GM21786 (cell line): Measurements from ENCODE around the gene ZNF180.
A peak's percentile ranks its signal among the peaks of the same experiment; 100 is the strongest.
"Not testable (repeated sequence)": the region's sequence is repeated elsewhere in the genome, so short reads cannot be mapped to it uniquely, and the experiment has no call there.

Experiments
- ATAC-seq: cut with Tn5 transposase; IDR thresholded peaks from one replicate; pipeline ENCODE4 v1.9.1; 2021; ENCODE audit not compliant: unreplicated experiment

The ZNF180 gene

DNA sequence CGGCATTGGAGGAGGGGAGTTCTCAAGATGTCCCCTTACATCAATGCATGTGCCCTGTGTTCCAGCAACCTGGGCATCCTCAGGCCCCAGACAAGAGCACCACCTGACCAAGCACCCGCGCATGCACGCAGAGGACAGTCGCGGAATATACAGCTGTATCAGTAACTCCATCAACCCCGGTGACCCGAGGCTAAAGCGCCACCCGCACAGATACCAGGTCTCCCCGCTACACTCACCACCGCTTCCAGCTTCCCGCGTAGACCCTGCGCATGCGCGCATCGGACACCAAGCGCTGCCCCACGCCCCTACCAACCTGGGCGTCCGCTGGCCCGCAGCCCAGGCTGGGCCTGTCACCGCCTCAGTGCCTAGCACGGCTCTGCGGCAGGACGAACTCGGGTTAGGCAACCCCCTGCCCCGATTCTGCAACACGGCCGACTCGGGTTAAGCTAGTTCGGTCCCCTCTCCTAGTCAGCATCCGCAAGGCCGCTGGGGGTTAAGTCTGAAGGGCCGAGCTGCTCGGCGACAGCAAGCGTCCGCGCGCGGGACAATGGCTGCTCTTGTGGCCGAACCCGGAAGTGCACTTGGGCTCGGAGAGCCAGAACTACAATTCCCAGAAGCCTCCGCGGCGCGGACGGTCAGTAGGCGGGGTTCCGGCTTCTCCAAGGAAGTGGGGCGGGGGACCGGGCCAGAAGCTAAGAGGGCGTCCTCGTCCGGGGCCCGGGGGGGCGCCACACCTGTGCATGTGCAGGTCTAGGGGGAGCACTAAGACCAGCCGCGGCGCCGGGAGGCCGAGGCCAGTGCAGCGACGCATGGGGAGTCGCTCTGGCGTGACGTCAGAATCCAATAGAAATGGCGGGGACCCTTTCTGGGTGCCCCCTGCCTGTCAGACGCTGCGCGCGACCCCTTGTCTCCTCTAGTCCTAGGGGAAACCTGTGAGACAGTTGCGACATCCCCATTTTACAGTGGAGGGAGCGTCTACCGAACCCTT is at the start of gene ZNF180:
TSS of gene ZNF180 (minus strand) at position 561 of the 988 bp plus-strand sequence. CDS start 3,188 bp downstream, outside the sequence.
- ATAC-seq, result peak; percentile 88

DNA sequence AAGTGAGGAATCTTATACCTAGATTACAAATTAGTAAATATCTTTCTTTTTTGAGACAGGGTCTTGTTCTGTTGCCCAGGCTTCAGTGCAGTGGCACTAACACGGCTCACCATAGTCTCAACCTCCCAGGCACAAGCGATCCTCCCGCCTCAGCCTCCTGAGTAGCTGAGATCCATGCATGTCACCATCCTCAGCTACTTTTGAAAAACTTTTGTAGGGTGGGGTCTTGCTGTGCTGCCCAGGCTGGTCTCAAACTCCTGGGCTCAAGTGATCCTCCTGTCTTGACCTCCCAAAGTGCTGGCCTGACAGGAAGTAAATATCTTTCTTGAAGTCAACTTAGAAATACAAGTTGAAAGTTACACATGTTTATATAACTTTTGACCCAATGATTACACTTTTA is 49.2 kb upstream of the ZNF180 start:
- no peak for ATAC-seq

DNA sequence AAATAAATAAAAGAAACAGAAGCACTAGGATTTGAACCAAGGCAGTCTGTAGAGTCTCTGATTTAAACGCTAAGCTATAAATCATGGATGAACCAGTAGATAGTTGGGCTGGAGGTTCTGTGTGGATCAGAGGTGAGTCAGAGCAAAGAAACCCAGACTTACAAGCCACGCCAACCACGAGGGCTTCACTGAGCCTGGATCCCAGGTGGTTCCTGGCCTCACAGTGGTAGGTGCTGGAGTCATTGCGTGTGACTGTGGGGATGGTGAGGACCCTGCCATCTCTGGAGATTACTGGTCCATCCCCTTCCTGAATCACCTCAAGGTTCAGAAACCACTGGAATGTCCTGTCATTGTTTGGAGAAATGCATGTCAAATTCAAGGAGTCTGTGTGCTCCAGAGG is 48.4 kb upstream of the ZNF180 start:
- no peak for ATAC-seq

DNA sequence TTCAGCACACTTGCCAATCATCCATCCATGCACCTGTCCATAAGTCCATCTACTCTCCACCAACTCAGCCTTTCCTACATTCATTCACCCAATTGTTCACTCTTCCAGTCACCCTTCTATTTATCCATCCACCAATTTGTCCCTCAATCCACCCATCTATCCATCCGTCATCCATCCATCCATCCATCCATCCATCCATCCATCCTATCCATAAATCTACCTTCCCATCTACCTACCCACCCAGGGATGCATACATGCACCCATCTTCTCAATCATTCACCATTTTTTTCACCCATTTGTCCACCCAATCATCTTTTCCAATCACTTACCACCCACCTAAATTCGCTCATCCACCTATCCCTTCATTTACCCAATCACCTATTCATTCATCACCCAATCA is 43.7 kb upstream of the ZNF180 start:
- ATAC-seq, result no peak

DNA sequence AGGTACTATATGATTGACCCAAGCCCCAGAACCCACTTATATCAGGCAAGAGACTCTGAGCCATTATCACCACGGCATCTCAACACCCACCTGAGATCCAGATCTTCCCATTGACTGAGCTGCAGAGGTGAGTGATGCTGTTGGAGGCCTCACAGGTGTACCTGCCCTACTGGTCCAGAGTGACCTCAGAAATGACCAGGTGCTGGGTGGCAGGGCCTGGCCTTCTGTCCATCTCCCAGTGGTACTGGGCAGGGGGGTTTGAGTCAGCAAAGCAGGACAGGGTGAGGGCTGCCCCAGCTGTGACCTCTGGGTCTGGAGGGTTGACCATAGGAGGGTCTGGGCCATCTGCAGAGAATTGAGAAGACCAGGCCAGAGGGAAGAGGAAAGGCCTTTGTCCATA is 42.3 kb upstream of the ZNF180 start:
- no peak for ATAC-seq

DNA sequence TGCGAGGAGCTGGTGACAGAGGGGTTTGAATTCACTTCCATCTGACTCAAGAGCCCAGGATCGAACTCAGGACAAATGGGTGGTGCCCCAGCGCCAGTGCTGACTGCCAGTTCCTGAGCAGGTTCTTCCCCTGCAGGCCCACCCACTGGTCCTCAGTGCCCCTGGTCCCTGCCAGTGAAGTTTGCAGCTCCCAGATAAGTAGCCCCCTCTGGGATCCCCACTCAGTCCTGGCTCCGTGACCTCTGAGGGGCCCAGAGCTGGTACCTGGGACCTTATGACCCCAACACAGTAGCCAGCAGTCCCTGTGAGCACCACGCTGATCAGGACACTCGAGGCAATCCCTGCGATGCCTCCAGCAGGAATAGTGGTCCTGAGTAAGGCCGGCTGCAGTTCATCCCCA is 40.4 kb upstream of the ZNF180 start:
- no peak for ATAC-seq

DNA sequence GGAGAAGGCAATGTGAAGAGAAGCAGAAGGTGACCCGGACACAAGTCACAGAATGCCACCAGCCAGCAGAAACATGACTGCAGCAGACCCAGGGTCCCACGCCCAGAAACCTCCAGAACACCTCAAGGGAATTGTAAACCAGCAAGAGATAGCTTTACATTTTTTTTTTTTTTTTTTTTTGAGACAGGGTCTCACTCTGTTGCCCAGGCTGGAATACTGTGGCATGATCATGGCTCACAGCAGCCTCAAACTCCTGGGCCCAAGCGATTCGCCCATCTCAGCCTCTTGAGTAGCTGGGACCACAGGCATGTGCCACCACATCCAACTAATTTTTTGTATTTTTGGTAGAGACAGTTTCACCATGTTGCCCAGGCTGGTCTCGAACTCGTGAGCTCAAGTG is 39.7 kb upstream of the ZNF180 start:
- ATAC-seq, result no peak

DNA sequence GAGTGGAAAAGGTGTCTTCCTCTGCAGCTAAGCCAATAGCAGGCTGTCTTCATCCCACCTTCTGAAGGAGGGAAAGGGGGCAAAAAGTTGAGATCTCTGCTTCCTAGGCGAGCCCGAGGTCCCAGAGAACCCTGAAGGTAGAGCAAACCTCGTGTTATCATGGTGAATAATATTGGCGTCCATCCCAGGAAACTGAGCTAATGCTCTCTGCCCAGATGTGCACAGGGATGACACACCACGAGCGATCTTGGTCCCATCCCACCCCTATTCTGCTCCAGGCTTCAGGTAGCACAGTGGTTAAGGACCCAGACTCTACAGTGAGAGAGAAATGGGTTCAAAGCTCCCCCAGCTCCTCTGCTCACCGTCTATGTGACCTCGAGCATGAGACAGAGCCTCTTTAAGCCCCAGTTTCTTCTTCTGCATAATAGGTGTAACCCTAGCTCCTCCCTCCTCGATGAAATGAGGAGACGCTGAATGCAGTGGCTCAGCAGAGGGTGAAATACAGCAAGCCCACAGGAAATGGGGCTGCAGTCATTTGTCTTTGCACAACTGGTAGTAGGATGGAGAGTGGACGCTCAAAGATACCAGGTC is 39.0 kb upstream of the ZNF180 start:
- ATAC-seq, result no peak

DNA sequence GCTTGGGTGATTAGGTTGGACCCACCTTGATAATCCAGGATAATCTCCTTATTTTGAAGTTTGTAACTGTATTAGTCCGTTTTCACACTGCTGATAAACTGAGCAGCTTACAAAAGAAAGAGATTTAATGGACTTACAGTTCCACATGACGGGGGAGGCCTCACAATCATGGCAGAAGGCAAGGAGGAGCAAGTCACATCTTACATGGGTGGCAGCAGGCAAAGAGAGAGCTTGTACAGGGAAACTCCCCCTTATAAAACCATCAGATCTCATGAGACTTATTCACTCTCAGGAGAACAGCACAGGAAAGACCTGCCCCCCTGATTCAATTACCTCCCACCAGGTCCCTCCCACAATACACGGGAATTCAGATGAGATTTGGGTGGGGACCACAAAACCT is 35.0 kb upstream of the ZNF180 start:
- not testable (repeated sequence) for ATAC-seq

DNA sequence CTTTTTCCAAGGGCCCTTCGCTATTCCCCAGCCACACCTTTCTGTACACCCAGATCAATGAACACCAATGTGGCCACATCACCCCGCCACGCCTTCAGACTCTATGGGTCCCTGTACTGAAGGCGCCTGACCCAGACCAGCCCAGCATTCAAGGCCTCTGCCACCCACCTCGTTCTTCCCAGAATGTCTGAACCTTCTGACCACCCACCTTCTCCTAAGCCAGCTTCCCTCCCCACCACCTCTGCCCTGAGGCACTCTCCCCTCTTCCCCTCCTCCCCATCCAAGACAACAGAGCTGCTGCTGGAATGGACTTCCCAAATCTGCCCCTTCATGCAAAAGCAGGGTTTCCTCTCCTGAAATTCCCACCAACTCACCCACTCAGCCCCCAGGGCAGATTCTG is 32.5 kb upstream of the ZNF180 start:
- no peak for ATAC-seq

DNA sequence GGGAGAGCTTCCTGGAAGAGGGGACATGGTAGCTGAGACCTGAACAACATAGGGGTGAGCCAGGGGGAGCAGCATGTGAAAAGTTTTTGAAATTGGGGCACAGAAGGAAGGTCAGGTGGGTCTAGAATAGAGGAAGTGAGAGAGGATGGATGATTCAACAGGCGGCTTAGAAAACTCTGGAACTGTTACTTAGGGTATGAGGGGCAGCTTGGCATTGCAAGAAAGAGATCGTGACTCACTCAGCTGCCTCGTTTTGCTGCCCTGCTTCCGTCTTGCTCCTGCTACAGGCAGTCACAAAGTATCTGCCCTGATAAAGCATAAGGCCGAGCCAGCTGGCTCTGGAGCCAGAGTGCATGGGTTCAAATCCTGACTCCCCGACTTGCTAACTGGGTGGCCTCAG is 30.5 kb upstream of the ZNF180 start:
- ATAC-seq, result no peak

DNA sequence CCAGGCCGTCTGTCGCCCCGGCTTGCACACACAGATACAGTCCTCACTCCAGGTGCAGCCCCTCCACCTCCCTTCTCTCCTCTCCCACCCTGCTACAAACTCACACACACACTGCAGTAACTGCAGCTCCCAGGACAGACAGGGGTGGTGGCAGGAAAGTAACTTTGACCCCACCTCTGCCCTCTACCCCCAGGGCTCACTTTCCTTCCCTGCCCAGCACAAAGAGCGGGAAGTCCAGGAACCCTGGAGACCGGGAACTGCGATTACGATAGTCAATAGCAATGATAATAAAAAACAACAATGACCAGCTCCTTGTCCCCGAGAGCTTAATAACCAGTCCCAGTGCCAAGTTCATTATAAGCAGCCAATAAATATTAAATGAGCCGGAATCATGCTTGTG is 29.2 kb upstream of the ZNF180 start, which contains the start of gene CEACAM20:
TSS of gene CEACAM20 (minus strand) at position 140 of the 400 bp plus-strand sequence. CDS start 166 bp downstream, outside the sequence.
- no peak for ATAC-seq

DNA sequence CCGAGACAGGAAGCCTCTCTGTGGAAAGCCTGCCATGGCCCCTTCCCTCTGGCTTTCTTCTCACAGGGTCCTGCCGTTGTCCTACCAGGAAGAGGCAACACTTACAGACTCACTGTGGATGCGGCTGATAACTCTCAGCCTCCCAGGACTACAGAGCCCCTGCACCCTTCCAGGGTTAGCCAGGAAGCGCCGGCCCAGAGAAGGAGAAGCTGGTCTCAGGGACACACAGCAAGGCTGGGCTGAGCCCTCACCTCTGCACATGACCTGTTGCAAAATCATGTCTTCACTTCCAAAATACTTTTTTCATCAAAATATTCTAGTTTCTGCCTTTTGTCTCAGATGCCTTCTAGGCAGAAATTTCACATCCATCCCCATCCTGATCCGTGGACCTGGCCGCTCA is 27.2 kb upstream of the ZNF180 start:
- ATAC-seq, result no peak

DNA sequence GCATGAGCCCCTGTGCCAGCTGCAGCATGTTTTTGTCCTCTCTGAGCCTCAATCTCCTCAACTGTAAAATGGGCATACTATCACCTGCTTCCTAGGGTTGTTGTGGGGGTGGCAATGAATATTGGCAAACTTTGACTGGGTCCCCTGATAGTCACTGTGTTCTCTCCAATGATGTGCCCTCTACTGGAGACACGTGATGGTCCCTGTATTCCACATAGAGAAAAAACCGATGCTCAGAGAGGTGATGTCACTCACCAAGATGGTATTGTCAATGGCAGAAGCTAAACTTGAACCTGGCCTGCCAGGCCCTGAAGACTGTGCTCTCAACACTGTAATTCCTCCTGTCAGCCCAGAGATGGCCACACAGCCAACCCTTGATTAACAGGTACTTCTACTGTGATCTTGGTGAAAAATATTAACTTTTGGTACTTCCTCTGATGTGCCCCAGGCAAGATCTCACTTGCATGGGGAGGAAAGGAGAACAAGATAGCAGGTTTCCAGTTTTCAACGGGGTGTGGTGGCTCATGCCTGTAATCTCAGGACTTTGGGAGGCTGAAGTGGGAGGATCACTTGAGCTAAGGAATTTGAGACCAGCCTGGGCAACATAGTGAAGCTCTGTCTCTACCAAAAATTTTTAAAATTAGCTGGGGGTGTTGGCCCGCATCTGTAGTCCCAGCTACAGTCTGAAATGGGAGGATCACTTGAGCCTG is 25.6 kb upstream of the ZNF180 start:
- no peak for ATAC-seq

DNA sequence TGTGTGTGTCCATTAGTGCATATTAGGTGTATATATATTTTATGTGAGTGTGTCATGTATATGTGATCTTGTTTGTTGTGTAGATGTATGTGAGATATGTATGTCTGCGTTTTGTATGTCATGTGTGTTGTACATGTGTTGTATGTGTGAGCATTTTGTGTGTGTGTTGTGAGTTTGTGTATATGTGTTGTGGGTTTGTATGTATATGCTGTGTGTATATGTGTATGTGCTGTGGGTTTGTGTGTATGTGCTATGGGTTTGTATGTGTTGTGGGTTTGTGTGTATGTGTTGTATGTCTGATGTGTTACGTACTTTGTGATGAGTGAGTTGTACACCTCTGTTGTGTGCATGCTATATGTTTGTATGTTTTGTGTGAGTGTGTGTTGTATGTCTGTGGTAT is 21.0 kb upstream of the ZNF180 start:
- ATAC-seq, result no peak

DNA sequence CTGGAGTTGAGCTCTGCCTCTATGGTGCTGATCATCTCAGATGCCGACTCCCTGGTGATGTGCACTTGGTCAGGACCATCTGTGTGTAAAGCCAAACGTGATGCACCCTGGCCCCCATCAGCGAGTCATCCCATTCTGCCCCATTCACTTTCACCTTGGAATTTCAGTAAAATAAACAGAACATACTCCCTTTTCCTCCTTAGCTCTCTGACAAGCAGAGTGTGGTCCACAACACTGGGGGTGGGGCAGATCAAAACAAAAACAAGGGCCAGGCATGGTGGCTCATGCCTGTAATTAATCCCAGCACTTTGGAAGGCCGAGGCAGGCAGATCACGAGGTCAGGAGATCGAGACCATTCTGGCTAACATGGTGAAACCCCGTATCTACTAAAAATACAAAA is 16.8 kb upstream of the ZNF180 start:
- no peak for ATAC-seq

DNA sequence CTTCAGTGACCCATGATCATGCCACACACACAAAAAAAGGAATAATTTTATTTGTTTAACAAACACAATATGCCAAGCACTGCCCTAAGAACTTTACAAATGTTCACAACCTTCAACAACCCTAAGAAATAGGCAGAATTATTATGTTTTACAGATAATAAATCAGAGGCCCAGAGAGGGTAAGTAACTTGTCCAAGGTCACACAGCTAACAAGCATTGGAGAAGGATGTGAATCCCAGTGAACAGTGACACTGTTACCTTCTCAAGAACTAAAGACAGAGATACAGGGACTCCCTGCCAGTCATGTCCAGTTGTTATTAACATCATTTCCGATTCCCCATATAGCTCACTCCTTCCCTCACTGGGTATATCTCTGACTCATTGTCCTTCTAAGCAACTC is 15.6 kb upstream of the ZNF180 start:
- no peak for ATAC-seq

DNA sequence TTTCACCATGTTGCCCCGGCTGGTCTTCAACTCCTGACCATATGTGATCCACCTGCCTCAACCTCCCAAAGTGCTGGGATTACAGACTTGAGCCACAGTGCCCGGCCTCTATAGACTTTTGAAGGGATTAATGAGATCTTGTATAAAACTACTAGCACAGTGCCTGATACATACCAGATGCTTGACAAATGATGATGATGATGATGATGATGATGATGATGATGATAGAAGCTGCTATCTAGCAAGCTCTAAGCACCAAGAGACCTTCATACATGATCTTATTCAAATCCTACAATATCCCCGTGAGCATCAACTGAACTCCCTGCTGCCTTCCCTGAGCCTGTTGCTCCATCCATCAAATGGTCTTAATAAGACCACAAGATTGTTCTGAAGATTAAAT is 14.7 kb upstream of the ZNF180 start:
- no peak for ATAC-seq

DNA sequence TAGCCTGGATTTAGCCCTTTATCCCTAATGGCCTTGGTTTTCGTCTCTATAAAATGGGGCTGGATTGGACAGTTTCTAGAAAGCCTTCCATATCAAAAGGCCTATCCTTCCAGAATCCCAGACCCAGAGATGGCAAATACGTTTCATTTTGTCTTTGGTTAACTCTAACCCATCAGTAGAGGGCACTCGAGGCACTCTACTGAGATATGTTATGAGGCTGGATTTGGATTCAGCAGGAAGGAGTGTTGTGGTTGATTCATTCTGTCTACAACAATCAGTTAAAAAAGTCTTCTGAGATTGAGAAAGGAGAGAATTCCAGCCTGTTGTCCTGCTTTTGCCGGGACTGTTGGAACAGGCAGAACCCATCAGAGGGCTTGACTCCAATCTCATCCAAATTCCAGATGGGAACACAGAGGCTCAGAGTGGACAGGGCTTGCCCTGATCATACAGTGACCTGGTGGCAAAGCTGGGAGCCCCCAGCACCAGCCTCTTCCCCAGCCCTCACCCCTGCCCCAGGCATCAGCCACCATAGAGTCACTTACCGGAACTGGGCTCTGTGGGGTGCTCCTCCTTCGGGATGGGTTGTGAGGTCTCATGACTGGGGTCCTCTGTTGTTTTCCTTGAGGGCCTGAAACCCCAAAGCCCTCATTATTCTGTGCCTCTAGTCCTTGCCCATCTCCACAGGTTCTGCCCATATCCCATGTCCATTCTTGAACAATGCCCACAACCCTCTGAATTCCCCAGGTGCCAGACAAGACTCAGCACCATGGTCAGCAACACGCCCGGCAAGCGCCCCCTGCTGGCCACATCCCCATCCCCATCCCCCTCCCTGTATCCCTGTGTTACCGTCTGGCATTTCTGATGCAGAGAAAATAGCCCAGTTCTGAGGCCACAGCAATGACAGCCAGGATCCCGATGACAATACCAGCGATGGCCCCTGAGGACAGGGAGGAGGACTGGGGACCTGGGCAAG is 12.3 kb upstream of the ZNF180 start:
- no peak for ATAC-seq

DNA sequence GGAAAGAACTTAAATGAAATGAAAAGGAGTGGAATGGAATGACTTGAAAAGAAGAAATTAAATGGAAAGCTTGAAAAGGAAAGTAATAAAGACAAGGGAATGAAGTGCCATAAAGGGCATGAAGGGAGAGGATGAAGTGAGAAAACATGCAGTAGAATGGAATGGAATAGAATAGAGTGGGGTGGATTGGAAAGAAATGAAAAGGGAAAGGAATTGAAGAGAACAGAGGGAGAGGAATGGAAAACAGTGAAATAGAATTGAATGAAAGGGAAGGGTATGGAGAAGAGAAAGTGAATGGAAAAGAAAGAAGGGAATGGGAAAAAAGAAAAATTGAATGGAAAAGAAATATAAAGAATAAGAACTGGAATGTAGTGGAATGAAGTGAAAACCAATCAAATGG is 9.2 kb upstream of the ZNF180 start:
- ATAC-seq, result no peak

DNA sequence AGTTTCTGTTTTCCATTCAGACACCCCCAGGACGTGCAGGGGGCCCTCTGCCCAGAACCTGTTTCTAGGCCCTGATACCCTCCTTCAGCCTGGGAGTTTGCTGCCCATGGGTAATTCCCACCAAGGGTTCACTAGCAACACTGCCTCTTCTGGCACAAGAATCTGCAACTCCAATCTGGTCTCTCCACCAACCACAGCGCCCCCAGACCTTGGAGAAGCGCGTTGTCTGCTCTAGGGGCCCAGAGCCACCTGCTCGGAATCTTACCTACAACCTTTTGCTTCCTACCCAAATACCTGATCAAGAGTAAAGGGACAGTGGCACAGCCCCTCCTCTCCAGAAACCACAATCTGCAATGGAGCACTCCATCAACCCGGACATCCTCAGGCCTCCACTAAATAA is 763 bp downstream of the ZNF180 start:
- ATAC-seq, result no peak
